GM23248 (cell line): Measurements from ENCODE around the gene PLCB1. TPM values are rescaled to one million over a fixed set of nuclear protein-coding genes. Genes with fewer than 3 reads are reported as not detected.

Experiments
- DNase-seq: peaks from one replicate; pipeline ENCODE4 v3.0.0-alpha.2; 2015
- H2AFZ ChIP-seq: fragments of 200-600 bp; sonication (generic); 2 replicates; pipeline ENCODE4 v1.6.1; 2016; ENCODE audit warnings: antibody characterized with exemption
- H3F3A ChIP-seq: fragments of 200-600 bp; sonication (generic); 2 replicates; pipeline ENCODE4 v1.6.1; 2016; ENCODE audit warnings: mild to moderate bottlenecking, antibody characterized with exemption, mixed run types; ENCODE audit not compliant: insufficient read depth
- H3K27ac ChIP-seq: fragments of 200-600 bp; sonication (generic); 2 replicates; pipeline ENCODE4 v1.5.1; 2016; ENCODE audit warnings: mild to moderate bottlenecking
- H3K27me3 ChIP-seq: fragments of 200-600 bp; sonication (generic); replicated peaks from 2 replicates; pipeline ENCODE4 v1.6.1; 2016; ENCODE audit warnings: mild to moderate bottlenecking; ENCODE audit not compliant: insufficient read depth
- H3K36me3 ChIP-seq: fragments of 200-600 bp; sonication (generic); 2 replicates; pipeline ENCODE4 v1.6.1; 2016; ENCODE audit warnings: low read depth, mild to moderate bottlenecking
- H3K4me1 ChIP-seq: fragments of 200-600 bp; sonication (generic); 2 replicates; pipeline ENCODE4 v1.6.1; 2016; ENCODE audit warnings: mild to moderate bottlenecking; ENCODE audit not compliant: insufficient read depth
- H3K4me2 ChIP-seq: fragments of 200-600 bp; sonication (generic); one replicate; pipeline ENCODE4 v1.6.1; 2016; ENCODE audit warnings: mild to moderate bottlenecking; ENCODE audit not compliant: unreplicated experiment
- H3K4me3 ChIP-seq: fragments of 200-600 bp; sonication (generic); 2 replicates; pipeline ENCODE4 v1.5.1; 2016; ENCODE audit warnings: mild to moderate bottlenecking
- H3K79me2 ChIP-seq: fragments of 200-600 bp; sonication (generic); 2 replicates; pipeline ENCODE4 v1.6.1; 2016; ENCODE audit warnings: mild to moderate bottlenecking; ENCODE audit not compliant: insufficient read depth
- H3K9ac ChIP-seq: fragments of 200-600 bp; sonication (generic); 2 replicates; pipeline ENCODE4 v1.6.1; 2016; ENCODE audit warnings: mild to moderate bottlenecking
- H3K9me2 ChIP-seq: fragments of 200-600 bp; sonication (generic); 2 replicates; pipeline ENCODE4 v1.6.1; 2016; ENCODE audit warnings: mixed run types, mild to moderate bottlenecking, moderate library complexity; ENCODE audit not compliant: insufficient read depth
- H3K9me3 ChIP-seq: fragments of 200-600 bp; sonication (generic); one replicate; pipeline ENCODE4 v1.6.1; 2017; ENCODE audit warnings: low read depth
- H4K20me1 ChIP-seq: fragments of 200-600 bp; sonication (generic); 2 replicates; pipeline ENCODE4 v1.6.0; 2016; ENCODE audit not compliant: insufficient read depth
- EZH2 ChIP-seq: fragments of 200-600 bp; sonication (generic); IDR thresholded peaks from 2 replicates; pipeline ENCODE4 v1.6.1; 2018; ENCODE audit warnings: antibody characterized with exemption, mild to moderate bottlenecking; ENCODE audit not compliant: insufficient read depth, poor library complexity, severe bottlenecking
- EZH2phosphoT487 ChIP-seq: fragments of 200-600 bp; sonication (generic); IDR thresholded peaks from 2 replicates; pipeline ENCODE4 v1.6.1; 2018; ENCODE audit warnings: antibody characterized with exemption, moderate library complexity, mild to moderate bottlenecking, low read depth; ENCODE audit not compliant: insufficient read depth
- WGBS, 2 experiments: methylation state at CpG; one replicate each; pipeline ENCODE4 v1.1.6; 2015 to 2017; ENCODE audit warnings: low lambda C conversion rate in 2 of 2, low coverage in 1 of 2; ENCODE audit errors: missing lambda C conversion rate in 2 of 2; 5-methylcytosine and 5-hydroxymethylcytosine counted together
- in situ Hi-C: fragments of 300-500 bp; cut with MboI; formaldehyde crosslinking; loops from 2 replicates; pipeline ENCODE4 v1.15.0; 2020
- polyA plus RNA-seq: library from polyadenylated mRNA; unstranded; fragments of >200 nt; fragmentation: Nextera tagmentation; extraction: Ambion mirVana; gene quantifications from 2 replicates; pipeline ENCODE4 v1.2.1, GENCODE V29; 2016
- total RNA-seq: library from RNA; depleted of rRNA; stranded (reverse); fragments of >200 nt; shearing (Covaris generic); gene quantifications from 2 replicates; pipeline ENCODE4 v1.2.3, GENCODE V29; 2014

The PLCB1 gene
- total and polyA plus RNA-seq, 2 experiments from 2014 or later = 3.7 to 12.8 TPM

DNA sequence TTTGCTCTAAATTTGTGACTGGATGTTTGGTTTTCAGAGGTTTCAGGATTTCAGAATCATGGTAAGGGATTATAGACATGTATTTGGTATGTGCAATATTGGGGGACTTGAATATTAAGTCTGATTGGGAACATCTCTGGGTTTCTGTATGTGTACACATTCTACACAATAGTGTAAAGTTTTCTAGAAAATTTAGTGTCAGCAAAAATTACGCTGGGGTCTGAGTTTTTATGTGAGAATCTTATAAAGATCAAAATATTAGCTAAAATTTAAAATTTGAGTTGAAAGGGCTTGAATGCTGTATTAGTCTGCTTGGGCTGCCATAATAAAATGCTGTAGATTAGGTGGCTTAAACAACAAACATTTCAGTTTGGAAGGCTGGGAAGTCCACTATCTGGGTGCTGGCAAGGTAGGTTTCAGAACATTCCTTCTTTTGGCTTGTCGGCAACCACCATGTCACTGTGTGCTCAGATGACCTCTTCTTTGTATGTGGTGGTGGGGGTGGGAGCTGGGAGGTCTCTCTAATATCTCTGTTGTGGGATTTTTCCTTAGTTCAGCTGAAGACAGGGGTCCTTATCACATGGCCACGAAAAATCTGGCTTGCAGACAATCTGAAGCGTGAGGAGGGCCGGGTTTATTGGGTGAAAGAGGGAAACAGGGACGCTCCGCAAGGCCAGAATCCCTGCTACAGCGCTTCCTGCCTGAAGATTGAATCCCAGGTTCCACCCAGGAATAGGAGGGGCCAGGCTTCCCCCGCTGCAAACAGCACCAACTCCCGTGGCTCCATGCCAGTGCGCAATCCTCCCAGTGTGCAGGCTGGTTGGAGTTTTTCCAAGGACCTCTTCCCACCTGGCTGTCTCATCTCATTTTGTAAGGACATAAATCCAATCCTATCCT, 299.7 kb downstream of the PLCB1 start:
- no peak overlapping the region for H3K4me2 ChIP-seq
- no peak overlapping the region for H3K9ac ChIP-seq
- no peaks in the 10 kb centered on the region for H3F3A ChIP-seq
- H3K27ac ChIP-seq = no peak overlapping the region
- no peaks in the 10 kb centered on the region for H3K9me3 ChIP-seq
- no peak overlapping the region for H2AFZ ChIP-seq
- H4K20me1 ChIP-seq = no peaks in the 10 kb centered on the region
- no peaks in the 10 kb centered on the region for H3K36me3 ChIP-seq
- no peak overlapping the region for H3K4me3 ChIP-seq
- H3K9me2 ChIP-seq = no peaks in the 10 kb centered on the region
- TF ChIP-seq EZH2 = no peak
- TF ChIP-seq EZH2phosphoT487 = no peak
- WGBS, 2 experiments = 72% methylated on average over 11 of the region's 11 CpGs
- DNase-seq = no peak
- no peaks in the 10 kb centered on the region for H3K27me3 ChIP-seq
- no peaks in the 10 kb centered on the region for H3K4me1 ChIP-seq
- in situ Hi-C loops = no loop called here
- no peaks in the 10 kb centered on the region for H3K79me2 ChIP-seq

DNA sequence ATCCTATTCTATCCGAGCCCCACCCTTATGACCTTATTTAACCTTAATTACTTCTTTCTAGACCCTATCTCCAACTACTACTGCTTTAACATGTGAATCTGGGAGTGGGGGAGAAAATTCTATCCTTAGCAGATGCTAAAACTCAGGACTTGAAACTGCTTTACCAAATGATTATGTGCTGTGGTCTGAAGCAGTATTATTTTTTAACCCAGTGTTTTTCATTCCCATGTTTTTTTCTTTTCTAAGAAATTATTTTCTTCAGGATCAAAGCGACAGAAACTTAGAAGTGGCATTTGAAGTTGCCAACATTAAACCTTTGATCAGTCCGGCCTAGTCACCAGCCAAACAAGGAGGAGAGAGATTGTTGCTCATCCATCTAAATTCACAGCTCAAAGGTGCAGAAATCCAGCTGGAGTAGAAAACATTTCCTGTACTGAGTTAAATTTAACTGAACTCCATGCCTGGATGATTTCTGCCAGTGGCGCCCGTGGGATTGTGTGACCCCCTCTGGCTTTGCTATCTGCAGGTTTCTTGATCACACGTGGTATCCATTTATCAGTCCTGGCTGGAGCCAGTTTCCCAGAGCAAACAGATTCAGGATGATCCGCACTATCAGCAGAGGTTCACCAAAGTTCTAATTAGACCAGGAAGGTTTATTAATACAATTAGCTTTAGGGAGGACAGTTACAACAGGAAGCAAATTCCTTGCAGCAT, 300.5 kb downstream of the PLCB1 start:
- Histone ChIP-seq H3F3A (no peaks in the 10 kb centered on the region), H3K9ac (no peak overlapping the region), H3K79me2 (no peaks in the 10 kb centered on the region), H2AFZ (no peak overlapping the region), H3K4me3 (no peak overlapping the region), H3K27me3 (no peaks in the 10 kb centered on the region), H3K36me3 (no peaks in the 10 kb centered on the region), H3K4me1 (no peaks in the 10 kb centered on the region), H3K9me3 (no peaks in the 10 kb centered on the region), H3K27ac (no peak overlapping the region), H4K20me1 (no peaks in the 10 kb centered on the region), H3K9me2 (no peaks in the 10 kb centered on the region), H3K4me2 (no peak overlapping the region)
- WGBS, 2 experiments = 82% methylated on average over 7 of the region's 7 CpGs
- in situ Hi-C loops = no loop called here
- DNase-seq = no peak
- TF ChIP-seq EZH2 (no peak), EZH2phosphoT487 (no peak)

DNA sequence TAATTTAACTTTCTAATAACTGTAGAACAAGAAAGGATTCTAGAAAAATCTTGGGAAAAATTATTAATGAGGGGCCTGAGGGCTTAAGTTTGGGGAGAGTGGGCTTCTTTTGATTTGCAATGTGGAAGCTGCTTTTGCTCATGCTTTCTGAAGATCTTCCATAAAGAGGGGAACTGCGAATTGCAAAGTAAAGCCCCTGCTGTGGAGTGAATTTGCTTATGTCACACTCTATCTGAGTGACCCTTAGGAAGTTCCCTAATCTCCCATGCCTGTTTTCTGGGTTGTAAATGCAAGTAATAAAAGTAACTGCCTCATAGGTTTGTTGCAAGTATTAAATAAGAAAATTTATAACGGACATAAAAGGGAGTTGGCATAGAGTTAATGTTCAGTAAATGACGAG, 301.2 kb downstream of the PLCB1 start:
- Histone ChIP-seq H3K9ac (no peak overlapping the region), H3K27ac (no peak overlapping the region), H2AFZ (no peak overlapping the region), H3K9me3 (no peaks in the 10 kb centered on the region), H3K4me2 (no peak overlapping the region), H3K4me3 (no peak overlapping the region), H3K79me2 (no peaks in the 10 kb centered on the region), H3K9me2 (no peaks in the 10 kb centered on the region), H4K20me1 (no peaks in the 10 kb centered on the region), H3K4me1 (no peaks in the 10 kb centered on the region), H3F3A (no peaks in the 10 kb centered on the region), H3K36me3 (no peaks in the 10 kb centered on the region), H3K27me3 (no peaks in the 10 kb centered on the region)
- no peak for DNase-seq
- TF ChIP-seq EZH2 = no peak
- TF ChIP-seq EZH2phosphoT487 = no peak
- in situ Hi-C loops = no loop called here
- 41 to 49% methylated on average over 3 of the region's 3 CpGs for WGBS, 2 experiments

DNA sequence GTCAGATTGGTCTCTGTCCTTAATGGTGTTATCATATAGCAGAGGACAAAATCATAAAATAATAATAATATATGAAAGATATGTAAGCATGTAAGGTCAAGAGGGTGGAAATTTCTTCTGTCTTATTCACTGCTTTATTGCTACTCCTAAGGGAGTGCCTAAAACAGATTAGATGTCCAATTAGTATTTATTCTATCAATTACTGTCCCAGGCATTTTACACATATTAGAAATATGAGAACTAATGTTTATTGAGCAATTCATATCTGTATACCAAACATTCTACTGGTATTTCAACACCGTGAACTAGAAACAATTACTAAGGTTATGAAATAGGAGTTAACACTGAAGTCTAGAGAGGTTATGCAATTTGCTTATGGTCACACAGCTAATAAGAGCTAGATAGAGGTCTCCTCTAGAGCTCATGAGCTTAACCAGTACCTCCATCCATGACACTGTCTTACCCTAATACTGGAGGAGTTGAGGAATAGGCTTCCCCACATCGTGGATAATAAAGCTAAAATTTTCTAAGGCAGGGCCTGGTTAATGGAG, 302.3 kb downstream of the PLCB1 start:
- no peaks in the 10 kb centered on the region for H3K36me3 ChIP-seq
- no peak overlapping the region for H3K27ac ChIP-seq
- no peaks in the 10 kb centered on the region for H3K9me3 ChIP-seq
- no peaks in the 10 kb centered on the region for H4K20me1 ChIP-seq
- in situ Hi-C loops = no loop called here
- no peak overlapping the region for H3K4me2 ChIP-seq
- no peaks in the 10 kb centered on the region for H3K79me2 ChIP-seq
- no peaks in the 10 kb centered on the region for H3F3A ChIP-seq
- 62 to 70% methylated on average over 2 of the region's 2 CpGs for WGBS, 2 experiments
- no peak overlapping the region for H2AFZ ChIP-seq
- peak; percentile 21 for DNase-seq
- no peaks in the 10 kb centered on the region for H3K9me2 ChIP-seq
- TF ChIP-seq EZH2phosphoT487 (no peak), EZH2 (no peak)
- H3K4me1 ChIP-seq = no peaks in the 10 kb centered on the region
- no peak overlapping the region for H3K4me3 ChIP-seq
- no peak overlapping the region for H3K9ac ChIP-seq
- H3K27me3 ChIP-seq = no peaks in the 10 kb centered on the region
